Measurements from ENCODE around the gene MEGF9.

The MEGF9 gene

DNA sequence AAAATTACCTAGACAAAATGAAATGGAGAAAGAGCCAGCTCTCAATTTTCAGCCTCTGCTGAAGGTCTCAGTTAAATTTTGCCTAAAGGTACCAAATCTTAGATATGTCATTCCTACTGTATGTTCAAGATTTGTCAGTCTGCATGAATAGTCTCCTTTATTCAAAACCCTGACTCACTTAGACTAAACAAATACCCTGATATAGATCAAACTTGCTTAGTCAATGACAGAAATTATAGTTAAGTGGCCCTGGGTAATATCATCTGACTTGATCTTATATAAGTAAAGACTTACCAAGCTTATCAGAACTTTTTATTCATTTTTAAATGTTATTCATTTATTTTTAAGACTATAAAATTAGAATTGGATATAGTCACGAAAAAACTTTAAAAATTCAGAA lies 12.2 kb downstream of the MEGF9 start:
- no peak for DNase-seq

- DNase-seq, result no peak
Observed at GRCh38 chr9:120701248-120701647, 13.0 kb downstream of the MEGF9 start.

DNA sequence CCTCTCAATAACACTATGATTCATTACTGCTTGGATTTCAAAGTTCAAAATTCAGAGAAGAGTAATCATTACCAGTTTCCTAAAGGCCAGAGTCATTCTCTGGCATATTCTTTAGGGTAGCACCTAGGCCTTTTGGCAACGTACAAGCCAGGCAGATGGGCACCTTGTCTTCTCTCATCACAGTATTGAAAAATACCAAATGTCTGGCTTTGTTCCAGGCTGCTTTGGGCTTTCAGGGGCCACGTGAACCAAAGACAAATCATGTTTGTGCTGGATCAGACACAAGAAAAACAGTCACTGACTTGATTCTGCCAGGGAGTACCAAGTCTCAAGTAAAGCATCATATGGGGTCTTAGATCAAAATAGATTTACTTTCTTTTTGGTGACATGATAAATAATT lies 15.5 kb downstream of the MEGF9 start:
- no peak for DNase-seq

GRCh38 chr9:120697448-120697847 lies 16.8 kb downstream of the MEGF9 start:
- DNase-seq, result no peak

DNA sequence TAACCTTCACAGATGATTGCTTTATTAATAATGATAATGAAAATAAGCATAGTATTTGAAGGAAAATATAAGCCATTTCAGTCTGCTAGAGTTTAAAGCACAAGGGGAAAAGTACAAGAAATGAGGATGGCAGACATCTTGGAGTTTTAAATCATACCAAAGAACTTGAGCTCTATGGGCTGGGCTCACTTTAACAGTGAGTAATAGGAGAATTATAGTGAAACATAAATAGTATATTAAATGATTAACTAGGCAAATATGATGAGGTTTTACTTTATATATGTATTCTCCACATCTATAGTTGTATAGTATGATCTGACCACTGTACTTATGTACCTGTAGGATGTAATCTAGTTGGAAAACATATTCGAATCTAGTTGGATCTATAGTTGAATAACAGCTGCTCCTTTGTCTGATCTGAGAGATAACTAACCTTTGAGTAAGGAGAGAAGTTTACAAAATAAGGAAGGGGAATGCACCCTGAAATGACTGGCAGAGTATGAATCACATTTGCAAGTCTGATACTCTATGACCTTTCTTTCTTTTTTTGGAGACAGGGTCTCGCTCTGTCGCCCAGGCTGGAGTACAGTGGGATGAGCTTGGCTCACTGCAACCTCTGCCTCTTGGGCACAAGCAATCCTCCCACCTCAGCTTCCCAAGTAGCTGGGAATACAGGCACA lies 17.6 kb downstream of the MEGF9 start:
- no peak for DNase-seq

GRCh38 chr9:120694559-120694958 lies 19.7 kb downstream of the MEGF9 start:
- DNase-seq, result no peak

GRCh38 chr9:120693700-120694008 lies 20.6 kb downstream of the MEGF9 start:
- no peak for DNase-seq

DNA sequence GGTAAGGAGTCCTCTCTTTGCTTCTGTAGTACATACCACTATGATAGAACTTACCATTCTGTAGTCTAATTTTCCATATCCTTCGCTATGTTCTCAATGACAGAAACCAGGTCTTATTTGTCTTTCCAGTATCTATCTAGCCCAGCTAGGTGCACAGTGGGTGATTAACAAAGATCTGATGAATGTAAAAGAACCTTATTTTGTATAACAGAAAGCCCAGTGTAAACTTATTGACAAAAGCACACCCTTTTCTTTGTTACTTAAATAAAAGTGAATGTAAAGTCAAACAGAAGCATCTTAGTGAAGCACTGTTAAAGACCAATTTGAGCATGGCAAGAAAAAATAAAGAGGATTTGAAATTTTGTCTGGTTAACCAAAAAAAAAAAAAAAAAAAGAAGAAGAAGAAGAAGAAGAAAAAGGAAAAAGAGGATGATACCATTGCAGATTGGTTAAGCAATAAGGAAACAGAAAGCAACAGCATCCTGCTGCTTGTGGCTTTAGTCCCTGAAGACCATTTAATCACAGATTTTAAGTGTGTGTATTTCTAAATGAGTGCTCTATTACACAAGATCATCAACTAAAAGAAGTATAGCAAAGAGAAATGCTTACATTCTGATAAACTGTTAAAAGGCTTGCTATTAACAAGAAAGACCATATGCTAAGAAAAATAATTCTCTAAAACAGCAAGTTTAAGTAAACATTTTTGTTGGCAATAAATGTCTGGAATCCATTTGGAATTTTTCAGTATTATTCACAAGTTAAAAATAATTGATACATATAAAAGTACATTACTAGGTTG lies 21.2 kb downstream of the MEGF9 start:
- DNase-seq, result no peak

DNA sequence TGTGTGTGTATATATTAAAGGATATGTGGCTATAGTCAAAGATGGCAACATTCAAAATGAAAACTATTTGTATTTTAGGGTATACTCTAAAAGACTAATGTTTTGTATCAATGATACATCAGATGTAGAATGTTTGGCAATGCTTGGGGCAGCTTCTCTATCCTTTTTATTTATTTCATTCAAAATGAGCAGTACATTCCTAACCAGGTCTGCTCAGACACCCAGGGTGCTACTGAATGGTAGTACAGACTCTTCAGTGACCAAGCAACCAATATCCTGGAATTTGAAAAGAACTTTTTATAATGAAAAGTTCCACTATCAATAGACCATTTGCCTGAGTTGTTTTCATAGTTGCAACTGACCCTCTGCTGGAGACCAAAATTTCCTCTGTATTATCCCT lies 23.9 kb downstream of the MEGF9 start:
- DNase-seq, result no peak

GRCh38 chr9:120689860-120690259 lies 24.4 kb downstream of the MEGF9 start:
- peak; percentile 25 for DNase-seq

DNA sequence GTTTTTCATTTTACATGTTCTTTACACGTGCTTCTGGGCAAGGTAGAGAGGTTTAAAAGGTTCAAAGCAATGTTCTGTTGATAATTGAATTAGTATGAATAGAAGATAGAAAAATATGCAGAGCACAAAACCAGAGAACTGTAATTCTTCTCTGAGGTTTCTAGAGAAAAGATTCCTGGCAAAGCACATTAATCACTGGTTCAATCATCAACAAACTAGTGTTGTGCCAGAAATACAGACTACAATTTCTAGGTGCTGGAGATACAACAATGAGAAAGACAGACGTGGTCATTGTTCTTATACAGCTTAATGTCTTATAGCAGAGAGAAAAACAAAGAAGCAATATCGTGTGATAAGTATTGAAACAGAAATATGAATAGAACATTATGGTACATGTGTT lies 25.5 kb downstream of the MEGF9 start:
- DNase-seq, result no peak

GRCh38 chr9:120683150-120683549 lies 31.1 kb downstream of the MEGF9 start:
- no peak for DNase-seq

DNA sequence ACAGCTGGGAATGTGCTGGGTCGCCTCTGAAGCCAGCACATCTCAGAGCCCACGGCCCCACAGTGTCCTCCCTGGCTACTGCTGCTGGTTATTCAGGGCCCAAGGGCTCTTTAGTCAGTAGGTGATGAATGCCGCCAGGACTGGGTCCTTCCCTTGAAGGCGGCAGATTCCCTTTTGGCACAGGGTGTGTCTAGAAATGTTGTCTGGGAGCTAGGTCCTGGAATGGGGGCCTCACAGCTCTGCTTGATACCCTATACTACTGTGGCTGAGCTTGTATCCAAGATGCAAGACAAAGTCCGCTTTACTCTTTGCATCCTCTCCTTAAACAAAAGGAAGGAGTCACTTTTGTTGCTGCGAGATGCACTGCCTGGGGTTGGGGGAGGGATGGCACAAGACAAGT lies 33.1 kb downstream of the MEGF9 start:
- no peak for DNase-seq

GRCh38 chr9:120680579-120680978 lies 33.7 kb downstream of the MEGF9 start:
- no peak for DNase-seq

DNA sequence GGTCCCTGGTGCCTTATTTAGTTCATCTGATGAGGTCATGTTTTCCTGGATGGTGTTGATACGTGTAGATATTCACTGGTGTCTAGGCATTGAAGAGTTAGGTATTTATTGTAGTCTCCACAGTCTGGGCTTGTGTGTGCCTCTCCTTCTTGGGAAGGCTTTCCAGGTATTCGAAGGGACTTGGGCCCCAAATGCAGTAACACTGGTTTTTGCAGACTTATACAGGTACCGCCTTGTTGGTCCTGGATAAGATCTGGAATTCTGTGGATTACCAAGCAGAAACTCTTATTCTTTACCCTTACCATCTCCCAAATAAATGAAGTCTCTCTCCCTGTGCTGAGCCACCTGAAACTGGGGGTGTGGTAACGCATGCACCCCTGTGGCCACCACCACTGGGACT lies 34.1 kb downstream of the MEGF9 start:
- no peak for DNase-seq

GRCh38 chr9:120677965-120678364 lies 36.3 kb downstream of the MEGF9 start:
- DNase-seq, result no peak

DNA sequence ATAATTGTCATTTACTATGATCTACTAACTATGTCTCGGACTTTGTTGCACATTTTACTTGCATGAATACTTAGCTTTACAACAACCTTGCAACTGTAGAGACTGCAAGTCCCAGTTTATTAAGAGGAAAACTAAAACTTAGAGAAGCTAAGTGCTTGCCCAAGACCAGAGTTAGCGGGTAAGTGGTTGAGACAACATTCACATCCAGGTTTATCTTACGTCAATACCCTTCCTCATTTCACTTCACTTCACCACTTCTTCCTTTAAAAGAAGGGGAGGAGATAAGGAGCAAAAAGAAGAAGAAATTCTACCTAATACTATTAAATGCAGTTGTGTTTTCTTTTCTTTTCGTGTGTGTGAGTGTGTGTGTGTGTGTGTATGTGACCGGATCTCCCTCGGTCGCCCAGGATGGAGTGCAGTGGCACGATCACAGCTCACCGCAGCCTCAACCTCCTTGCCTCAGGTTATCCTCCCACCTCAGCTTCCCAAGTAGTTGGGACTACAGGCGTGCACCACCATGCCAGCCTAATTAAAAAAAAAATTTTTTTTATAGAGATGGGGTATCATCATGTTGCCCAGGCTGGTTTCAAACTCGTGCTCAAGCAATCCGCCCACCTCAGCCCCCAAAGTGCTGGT lies 37.4 kb downstream of the MEGF9 start:
- no peak for DNase-seq

DNA sequence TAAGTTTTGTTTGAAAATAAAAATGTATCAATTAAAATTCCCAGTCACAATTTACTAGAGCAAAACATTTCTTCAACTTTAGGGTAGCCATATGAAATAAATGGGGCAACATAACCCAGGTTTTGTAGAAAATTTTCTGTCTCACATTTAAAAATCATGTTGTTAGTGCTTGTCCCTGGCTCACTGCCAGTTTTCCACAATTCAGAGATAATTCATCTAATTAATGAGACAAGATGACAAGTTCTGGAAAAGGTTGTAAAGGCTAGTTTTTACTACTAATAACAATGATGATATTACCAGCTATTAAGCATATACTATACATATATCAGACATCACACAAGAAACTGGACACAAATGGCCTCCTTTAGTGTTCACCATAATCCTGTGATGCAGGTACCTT lies 45.9 kb downstream of the MEGF9 start:
- no peak for DNase-seq

DNA sequence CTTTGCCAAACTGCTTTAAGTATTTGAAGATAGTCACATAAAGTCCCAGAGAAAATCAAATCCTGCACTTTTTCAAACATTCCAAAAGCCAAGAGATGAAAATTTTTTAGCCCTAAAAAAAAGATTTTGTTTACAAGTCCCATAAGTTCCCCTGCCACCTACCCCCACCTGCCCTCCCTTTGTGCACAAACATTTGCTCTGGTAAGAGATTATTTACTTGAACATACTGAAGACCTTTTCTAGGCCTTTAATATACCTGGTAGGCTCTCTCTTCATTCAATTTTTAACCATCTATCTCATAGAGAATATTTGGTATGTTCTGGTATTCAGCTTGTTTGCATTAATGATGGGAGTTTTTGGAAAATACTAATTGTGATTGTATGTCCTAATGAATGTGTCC lies 50.3 kb downstream of the MEGF9 start:
- DNase-seq, result no peak

GRCh38 chr9:120663380-120663779 lies 50.9 kb downstream of the MEGF9 start:
- DNase-seq, result no peak

GRCh38 chr9:120662513-120662912 lies 51.8 kb downstream of the MEGF9 start:
- no peak for DNase-seq

- DNase-seq, result no peak
Observed at GRCh38 chr9:120659676-120660075, 54.6 kb downstream of the MEGF9 start.

DNA sequence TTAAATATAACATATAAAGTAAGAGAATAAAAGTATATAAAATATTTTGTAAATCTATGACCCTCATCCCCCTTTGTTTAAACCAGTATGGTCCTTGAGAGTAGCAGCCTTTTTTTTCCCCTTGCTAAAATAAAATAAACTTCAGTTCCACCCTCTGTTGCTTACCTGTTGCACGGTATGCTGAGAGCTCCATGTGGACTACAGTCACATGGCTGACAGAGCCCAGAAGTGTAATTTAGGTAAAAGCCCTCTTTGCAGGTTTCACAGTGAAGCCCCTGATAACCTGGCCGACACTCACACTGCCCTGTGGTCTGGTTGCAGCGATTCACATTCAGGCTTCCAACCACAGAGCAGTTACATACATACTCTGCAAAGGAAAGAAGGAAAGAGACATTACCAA lies 55.1 kb downstream of the MEGF9 start:
- no peak for DNase-seq

DNA sequence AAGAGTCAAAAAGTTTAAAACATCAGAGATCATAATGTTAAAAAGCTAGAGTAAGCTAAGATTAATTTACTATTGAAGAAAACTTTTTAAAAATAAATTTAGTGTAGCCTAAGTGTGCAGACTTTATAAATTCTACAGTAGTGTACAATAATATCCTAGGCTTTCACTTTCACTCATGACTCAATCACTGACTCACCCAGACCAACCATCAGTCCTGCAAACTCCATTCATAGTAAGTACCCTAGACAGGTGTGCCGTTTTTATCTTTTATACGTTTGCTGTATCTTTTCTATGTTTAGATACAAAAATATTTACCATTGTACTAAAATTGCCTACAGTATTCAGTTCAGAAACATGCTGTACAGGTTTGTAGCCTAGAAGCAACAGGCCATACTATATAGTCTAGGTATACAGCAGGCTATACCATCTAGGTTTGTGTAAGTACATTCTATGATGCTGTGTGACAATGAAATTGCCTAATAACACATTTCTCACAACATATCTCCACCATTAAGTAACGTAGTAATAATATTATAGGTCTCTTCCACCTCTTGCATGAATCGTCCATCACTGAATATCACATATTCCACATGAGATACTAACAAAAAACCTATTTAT lies 59.2 kb downstream of the MEGF9 start:
- no peak for DNase-seq

Data from NCI-H1436 treated with DMSO at 0.1 percent for 48 hours (cell line).